ENCODE results near the gene SBK2. TPM values are rescaled to one million over a fixed set of nuclear protein-coding genes. Genes with fewer than 3 reads are reported as not detected.

SBK2 gene
- total RNA-seq, 1 experiment from 2014 or later = not detected

DNA sequence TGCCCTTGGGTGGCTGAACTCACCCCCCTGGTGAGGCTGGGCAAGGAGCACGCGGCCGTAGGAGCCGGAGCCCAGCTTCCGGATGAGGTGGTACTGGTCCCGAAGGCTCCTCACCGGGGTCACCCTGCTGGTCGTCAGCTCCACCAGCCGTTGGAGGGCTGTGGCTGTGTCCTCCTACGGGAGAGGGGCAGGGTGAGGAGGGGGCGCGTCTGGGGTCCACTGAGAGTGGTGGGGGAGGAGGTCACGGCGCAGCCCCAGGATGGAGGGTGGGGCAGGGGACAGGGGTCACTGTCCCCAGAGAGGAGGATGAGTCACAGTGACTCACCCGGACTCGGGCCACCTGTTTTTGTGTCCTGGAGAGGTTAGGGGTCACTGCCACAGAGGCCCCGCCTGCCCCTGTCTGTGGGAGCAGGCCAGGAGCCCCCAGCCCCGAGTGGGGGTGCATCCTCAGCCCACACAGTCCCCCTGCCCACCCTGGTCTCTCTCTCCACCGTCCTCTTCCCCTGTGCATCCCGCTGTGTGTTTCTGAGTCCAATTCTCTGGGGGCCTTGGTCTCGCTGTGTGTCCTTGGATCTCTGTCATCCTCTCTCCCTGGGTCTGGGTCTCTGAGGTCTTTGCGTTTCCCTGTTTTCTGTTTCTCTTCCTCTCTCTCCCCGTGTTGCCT, 8.0 kb upstream of the SBK2 start:
- Histone ChIP-seq H3F3A (ENCODE audit: low read length, unreplicated experiment) (peaks cover 3% of the 10 kb centered on the region), H3K9ac (ENCODE audit: low read length) (no peak overlapping the region), H3K27ac (ENCODE audit: low read length) (no peak overlapping the region), H4K20me1 (ENCODE audit: low read length) (no peaks in the 10 kb centered on the region), H3K9me2 (replicated peaks; ENCODE audit: low read length) (no peaks in the 10 kb centered on the region), H3K36me3 (ENCODE audit: low read depth, low read length) (no peaks in the 10 kb centered on the region), H3K4me2 (ENCODE audit: low read length) (no peak overlapping the region), H3K4me3 (ENCODE audit: low read length) (no peak overlapping the region), H3K27me3 (ENCODE audit: low read length) (no peaks in the 10 kb centered on the region), H3K9me3 (ENCODE audit: low read length) (no peaks in the 10 kb centered on the region), H2AFZ (ENCODE audit: low read length) (no peak overlapping the region), H3K79me2 (ENCODE audit: low read length) (no peaks in the 10 kb centered on the region), H3K4me1 (ENCODE audit: insufficient read depth, low read length) (peaks cover 39% of the 10 kb centered on the region)
- POLR2A ChIA-PET (ENCODE audit: unreplicated experiment) = no interaction called here
- intact Hi-C loops (cut with micrococcal nuclease) = no loop called here
- CTCF ChIA-PET = no interaction called here
- no TSS peak for BruUV-seq (replicated peaks)
- no peak for ATAC-seq
- no peak for TF ChIP-seq EZH2 (IDR thresholded peaks at IDR 0.05; ENCODE audit: low read length, unreplicated experiment)
- TF ChIP-seq, protein P1, sequence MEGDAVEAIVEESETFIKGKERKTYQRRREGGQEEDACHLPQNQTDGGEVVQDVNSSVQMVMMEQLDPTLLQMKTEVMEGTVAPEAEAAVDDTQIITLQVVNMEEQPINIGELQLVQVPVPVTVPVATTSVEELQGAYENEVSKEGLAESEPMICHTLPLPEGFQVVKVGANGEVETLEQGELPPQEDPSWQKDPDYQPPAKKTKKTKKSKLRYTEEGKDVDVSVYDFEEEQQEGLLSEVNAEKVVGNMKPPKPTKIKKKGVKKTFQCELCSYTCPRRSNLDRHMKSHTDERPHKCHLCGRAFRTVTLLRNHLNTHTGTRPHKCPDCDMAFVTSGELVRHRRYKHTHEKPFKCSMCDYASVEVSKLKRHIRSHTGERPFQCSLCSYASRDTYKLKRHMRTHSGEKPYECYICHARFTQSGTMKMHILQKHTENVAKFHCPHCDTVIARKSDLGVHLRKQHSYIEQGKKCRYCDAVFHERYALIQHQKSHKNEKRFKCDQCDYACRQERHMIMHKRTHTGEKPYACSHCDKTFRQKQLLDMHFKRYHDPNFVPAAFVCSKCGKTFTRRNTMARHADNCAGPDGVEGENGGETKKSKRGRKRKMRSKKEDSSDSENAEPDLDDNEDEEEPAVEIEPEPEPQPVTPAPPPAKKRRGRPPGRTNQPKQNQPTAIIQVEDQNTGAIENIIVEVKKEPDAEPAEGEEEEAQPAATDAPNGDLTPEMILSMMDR (conservative IDR thresholded peaks at IDR 0.05; ENCODE audit: low read depth, low read length) = no peak
- TF ChIP-seq EZH2phosphoT487 (IDR thresholded peaks at IDR 0.05; ENCODE audit: borderline replicate concordance, low read length) = no peak
- DNase-seq = peak; percentile 23

DNA sequence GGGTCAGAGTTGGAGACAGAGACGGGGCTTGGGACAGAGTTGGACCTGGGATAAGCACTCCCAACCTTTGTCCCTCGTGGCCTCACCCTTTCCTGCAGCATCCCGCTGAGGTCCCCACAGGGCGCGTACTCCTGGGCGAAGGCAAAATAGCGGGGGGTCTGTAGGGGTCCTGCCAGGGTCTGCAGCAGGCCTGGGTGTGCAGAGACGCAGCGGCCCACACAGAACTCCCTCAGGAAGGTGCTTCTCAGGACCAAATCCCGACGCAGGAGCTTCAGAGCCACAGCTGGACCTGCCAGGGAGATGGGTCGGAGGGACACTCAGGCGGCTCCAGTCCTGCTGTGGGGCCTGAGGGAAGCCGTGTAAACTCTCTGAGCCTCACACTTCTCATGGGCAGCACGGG, 7.1 kb upstream of the SBK2 start:
- CTCF ChIA-PET = interaction anchor here (0.7 kb wide), 1 partner anchor 18 kb away, joined by 12 read pairs; no protein-coding TSS in a partner anchor
- POLR2A ChIA-PET (ENCODE audit: unreplicated experiment) = no interaction called here
- no peaks in the 10 kb centered on the region for H4K20me1 ChIP-seq (ENCODE audit: low read length)
- no peak overlapping the region for H3K9ac ChIP-seq (ENCODE audit: low read length)
- H3K4me2 ChIP-seq (ENCODE audit: low read length) = no peak overlapping the region
- ATAC-seq (no peak), DNase-seq (no peak)
- H2AFZ ChIP-seq (ENCODE audit: low read length) = no peak overlapping the region
- BruUV-seq (replicated peaks) = no TSS peak
- H3K79me2 ChIP-seq (ENCODE audit: low read length) = no peaks in the 10 kb centered on the region
- H3K4me1 ChIP-seq (ENCODE audit: insufficient read depth, low read length) = peaks cover 31% of the 10 kb centered on the region
- no peaks in the 10 kb centered on the region for H3K9me2 ChIP-seq (replicated peaks; ENCODE audit: low read length)
- H3K36me3 ChIP-seq (ENCODE audit: low read depth, low read length) = no peaks in the 10 kb centered on the region
- no peaks in the 10 kb centered on the region for H3K9me3 ChIP-seq (ENCODE audit: low read length)
- TF ChIP-seq, protein P1 (conservative IDR thresholded peaks at IDR 0.05; ENCODE audit: low read depth, low read length) = no peak
- TF ChIP-seq EZH2 (IDR thresholded peaks at IDR 0.05; ENCODE audit: low read length, unreplicated experiment) (no peak), EZH2phosphoT487 (IDR thresholded peaks at IDR 0.05; ENCODE audit: borderline replicate concordance, low read length) (no peak)
- no peaks in the 10 kb centered on the region for H3K27me3 ChIP-seq (ENCODE audit: low read length)
- H3K4me3 ChIP-seq (ENCODE audit: low read length) = no peak overlapping the region
- H3F3A ChIP-seq (ENCODE audit: low read length, unreplicated experiment) = peaks cover 3% of the 10 kb centered on the region
- no peak overlapping the region for H3K27ac ChIP-seq (ENCODE audit: low read length)
- intact Hi-C loops (cut with micrococcal nuclease) = no loop called here

DNA sequence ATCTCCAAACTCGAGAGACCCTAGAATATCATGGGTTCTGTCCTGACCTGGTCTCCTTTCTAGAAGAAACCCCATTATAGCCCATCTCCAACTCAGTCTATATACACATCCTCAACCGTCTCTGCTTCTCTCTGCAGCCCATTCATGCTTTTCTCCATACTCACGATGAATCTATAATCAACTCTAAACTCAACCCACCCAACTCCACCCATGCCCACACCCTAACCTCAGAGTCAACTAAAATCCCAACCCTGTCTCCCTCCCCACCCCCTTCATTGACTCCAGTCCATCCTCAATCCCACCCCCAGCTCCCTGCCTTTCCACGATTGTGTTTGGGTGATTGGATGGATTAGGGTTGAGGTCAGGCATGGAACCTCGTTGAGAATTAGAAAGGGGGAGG, 6.6 kb upstream of the SBK2 start:
- Histone ChIP-seq H3K9ac (ENCODE audit: low read length) (no peak overlapping the region), H3F3A (ENCODE audit: low read length, unreplicated experiment) (peaks cover 3% of the 10 kb centered on the region), H3K9me3 (ENCODE audit: low read length) (no peaks in the 10 kb centered on the region), H3K4me3 (ENCODE audit: low read length) (no peak overlapping the region), H3K27me3 (ENCODE audit: low read length) (no peaks in the 10 kb centered on the region), H3K27ac (ENCODE audit: low read length) (no peak overlapping the region), H3K79me2 (ENCODE audit: low read length) (no peaks in the 10 kb centered on the region), H4K20me1 (ENCODE audit: low read length) (no peaks in the 10 kb centered on the region), H2AFZ (ENCODE audit: low read length) (no peak overlapping the region), H3K4me2 (ENCODE audit: low read length) (no peak overlapping the region), H3K36me3 (ENCODE audit: low read depth, low read length) (no peaks in the 10 kb centered on the region), H3K4me1 (ENCODE audit: insufficient read depth, low read length) (peaks cover 30% of the 10 kb centered on the region), H3K9me2 (replicated peaks; ENCODE audit: low read length) (no peaks in the 10 kb centered on the region)
- ChIA-PET POLR2A (ENCODE audit: unreplicated experiment) (no interaction called here), CTCF (interaction anchor here (0.7 kb wide), 1 partner anchor 17 kb away, joined by 12 read pairs; no protein-coding TSS in a partner anchor)
- no TSS peak for BruUV-seq (replicated peaks)
- ATAC-seq (no peak), DNase-seq (no peak)
- intact Hi-C loops (cut with micrococcal nuclease) = no loop called here
- TF ChIP-seq EZH2 (IDR thresholded peaks at IDR 0.05; ENCODE audit: low read length, unreplicated experiment) (no peak), EZH2phosphoT487 (IDR thresholded peaks at IDR 0.05; ENCODE audit: borderline replicate concordance, low read length) (no peak)
- TF ChIP-seq, protein P1 (conservative IDR thresholded peaks at IDR 0.05; ENCODE audit: low read depth, low read length) = no peak
